ENCODE measurements around the gene SPEM1. TPM values are rescaled to one million over a fixed set of nuclear protein-coding genes. Genes with fewer than 3 reads are reported as not detected.

SPEM1 gene
- total RNA-seq, 1 experiment from 2014 or later: 0.33 TPM

DNA sequence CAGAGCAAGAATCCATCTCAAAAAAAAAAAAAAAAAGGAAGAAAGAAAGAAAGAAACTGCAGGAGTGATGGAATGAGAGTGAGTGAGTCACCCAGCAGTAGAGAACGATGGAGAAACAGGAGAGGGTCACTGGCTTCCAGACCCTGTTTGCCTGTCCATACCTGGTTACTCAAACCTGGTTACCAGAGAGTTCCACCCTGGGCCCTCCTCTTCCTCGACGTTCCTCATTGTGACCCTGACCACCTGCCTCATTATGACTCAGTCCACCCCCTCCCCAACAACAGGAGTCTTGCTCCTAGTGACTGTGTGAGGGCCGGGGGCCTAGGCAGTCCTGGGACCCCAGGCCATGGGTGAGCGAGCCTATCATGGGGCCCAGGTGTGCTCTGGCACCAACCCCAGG is 8.4 kb downstream of the SPEM1 start, which contains the start of gene SPEM3:
Gene SPEM3 (plus strand): TSS at position 301 of the 400 bp plus-strand sequence. CDS start 46 bp downstream, at position 347.
- no peaks in the 10 kb centered on the region for H3K23me2 ChIP-seq (ENCODE audit: insufficient read length, low read depth, low read length, poor library complexity, severe bottlenecking)
- H2AFZ ChIP-seq (ENCODE audit: low read length): no peak within 1 kb of the TSS
- TF ChIP-seq, protein P1, sequence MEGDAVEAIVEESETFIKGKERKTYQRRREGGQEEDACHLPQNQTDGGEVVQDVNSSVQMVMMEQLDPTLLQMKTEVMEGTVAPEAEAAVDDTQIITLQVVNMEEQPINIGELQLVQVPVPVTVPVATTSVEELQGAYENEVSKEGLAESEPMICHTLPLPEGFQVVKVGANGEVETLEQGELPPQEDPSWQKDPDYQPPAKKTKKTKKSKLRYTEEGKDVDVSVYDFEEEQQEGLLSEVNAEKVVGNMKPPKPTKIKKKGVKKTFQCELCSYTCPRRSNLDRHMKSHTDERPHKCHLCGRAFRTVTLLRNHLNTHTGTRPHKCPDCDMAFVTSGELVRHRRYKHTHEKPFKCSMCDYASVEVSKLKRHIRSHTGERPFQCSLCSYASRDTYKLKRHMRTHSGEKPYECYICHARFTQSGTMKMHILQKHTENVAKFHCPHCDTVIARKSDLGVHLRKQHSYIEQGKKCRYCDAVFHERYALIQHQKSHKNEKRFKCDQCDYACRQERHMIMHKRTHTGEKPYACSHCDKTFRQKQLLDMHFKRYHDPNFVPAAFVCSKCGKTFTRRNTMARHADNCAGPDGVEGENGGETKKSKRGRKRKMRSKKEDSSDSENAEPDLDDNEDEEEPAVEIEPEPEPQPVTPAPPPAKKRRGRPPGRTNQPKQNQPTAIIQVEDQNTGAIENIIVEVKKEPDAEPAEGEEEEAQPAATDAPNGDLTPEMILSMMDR (conservative IDR thresholded peaks at IDR 0.05): no peak
- H2BK15ac ChIP-seq (ENCODE audit: low read depth, low read length): no peak within 1 kb of the TSS
- H4K8ac ChIP-seq (replicated peaks; ENCODE audit: insufficient read length, low read depth, low read length): no peak within 1 kb of the TSS
- Mint-ChIP-seq H3K27me3 (ENCODE audit: low read depth) (peaks cover 17% of the 10 kb centered on the region), H3K36me3 (ENCODE audit: insufficient read depth in 1 of 3, low read depth in 3 of 3) (no peaks in the 10 kb centered on the region), H3K9me3 (no peaks in the 10 kb centered on the region; a peak in 1 of 5 replicates), H3K4me1 (no peaks in the 10 kb centered on the region), H3K4me3 (no peak within 1 kb of the TSS; a peak in 1 of 5 replicates), H3K27ac (peak within 1 kb of the TSS in 1 of 3 experiments; percentile 95; a peak in 2 of 7 replicates)
- no peak for DNase-seq
- no peak within 1 kb of the TSS for H3K4ac ChIP-seq (ENCODE audit: low read depth, low read length)
- H2BK5ac ChIP-seq (ENCODE audit: insufficient read length, low read length): no peak within 1 kb of the TSS
- no peaks in the 10 kb centered on the region; the same call in 1 of the 2 replicates for H3K27me3 ChIP-seq (ENCODE audit: insufficient read depth, low read length)
- H3K27ac ChIP-seq (ENCODE audit: insufficient read length, low read depth, low read length): no peak within 1 kb of the TSS
- H4K5ac ChIP-seq (ENCODE audit: insufficient read length, low read depth, low read length): no peak within 1 kb of the TSS
- no CpG with 5 or more reads among the region's 5 CpGs for WGBS (ENCODE audit: extremely low coverage, insufficient read length, low lambda C conversion rate)
- H3K18ac ChIP-seq (ENCODE audit: insufficient read length, low read depth, low read length): no peak within 1 kb of the TSS
- no peak within 1 kb of the TSS for H4K91ac ChIP-seq (ENCODE audit: insufficient read length, low read depth, low read length)
- no peaks in the 10 kb centered on the region for H3K4me1 ChIP-seq (ENCODE audit: insufficient read depth, low read length)
- no peak within 1 kb of the TSS for H3K56ac ChIP-seq (ENCODE audit: insufficient read length, low read depth, low read length)
- no peaks in the 10 kb centered on the region for H4K20me1 ChIP-seq (ENCODE audit: control insufficient read depth, insufficient read depth, insufficient read length)
- no peak within 1 kb of the TSS for H2AK5ac ChIP-seq (ENCODE audit: insufficient read length, low read length)
- H2BK12ac ChIP-seq (ENCODE audit: insufficient read length, low read depth, low read length): no peak within 1 kb of the TSS
- no peak within 1 kb of the TSS for H3K9ac ChIP-seq (ENCODE audit: extremely low read depth, insufficient read length, low read length)
- no peaks in the 10 kb centered on the region for H3K9me3 ChIP-seq (ENCODE audit: control insufficient read depth, low read depth, low read length)
- no peak within 1 kb of the TSS for H3K23ac ChIP-seq (ENCODE audit: insufficient read length, low read depth, low read length)
- no peaks in the 10 kb centered on the region for H3K79me1 ChIP-seq (ENCODE audit: insufficient read depth, low read depth, low read length, poor library complexity, severe bottlenecking)
- H3K79me2 ChIP-seq (ENCODE audit: insufficient read depth, low read length): no peaks in the 10 kb centered on the region
- H2BK120ac ChIP-seq (ENCODE audit: low read depth, low read length, poor library complexity, severe bottlenecking): no peak within 1 kb of the TSS
- H2BK20ac ChIP-seq (ENCODE audit: low read depth, low read length, poor library complexity, severe bottlenecking): no peak within 1 kb of the TSS
- no peak within 1 kb of the TSS for H3T11ph ChIP-seq (ENCODE audit: low read length)
- H3K4me2 ChIP-seq (ENCODE audit: insufficient read depth, insufficient read length, low read length): no peak within 1 kb of the TSS
- no peak within 1 kb of the TSS; the same call in 1 of the 2 replicates for H3K14ac ChIP-seq (ENCODE audit: insufficient read depth, low read length)
